Neuronal stem cell (in vitro differentiated cells): ENCODE data around the gene FSIP1. TPM values are rescaled to one million over a fixed set of nuclear protein-coding genes. Genes with fewer than 3 reads are reported as not detected.

ENCODE experiments used
- DNase-seq: peaks from one replicate; pipeline ENCODE4 v3.0.0-alpha.2; 2013; ENCODE audit warnings: low spot score
- H2AFZ ChIP-seq: one replicate; pipeline ENCODE4 v1.6.1; 2013; ENCODE audit warnings: mild to moderate bottlenecking, low read length, inconsistent platforms
- H2AK5ac ChIP-seq: 2 replicates; pipeline ENCODE4 v1.6.1; 2013; ENCODE audit warnings: low read depth, mild to moderate bottlenecking, inconsistent platforms, low read length, moderate library complexity, mixed read lengths
- H2BK120ac ChIP-seq: 2 replicates; pipeline ENCODE4 v1.6.1; 2013; ENCODE audit warnings: low read depth, mild to moderate bottlenecking, inconsistent platforms, low read length, moderate library complexity, mixed read lengths
- H2BK12ac ChIP-seq: one replicate; pipeline ENCODE4 v1.6.1; 2013; ENCODE audit warnings: low read length, inconsistent platforms
- H2BK15ac ChIP-seq: 2 replicates; pipeline ENCODE4 v1.6.1; 2013; ENCODE audit warnings: mild to moderate bottlenecking, low read length, inconsistent platforms, mixed read lengths
- H2BK5ac ChIP-seq: one replicate; pipeline ENCODE4 v1.6.1; 2013; ENCODE audit warnings: inconsistent platforms, mild to moderate bottlenecking, low read length, moderate library complexity
- H3K14ac ChIP-seq: one replicate; pipeline ENCODE4 v1.6.1; 2013; ENCODE audit warnings: low read length, inconsistent platforms
- H3K18ac ChIP-seq: 2 replicates; pipeline ENCODE4 v1.6.1; 2013; ENCODE audit warnings: low read length, inconsistent platforms
- H3K23ac ChIP-seq: 2 replicates; pipeline ENCODE4 v1.6.1; 2013; ENCODE audit warnings: low read depth, mild to moderate bottlenecking, mixed read lengths, low read length, inconsistent platforms; ENCODE audit not compliant: poor library complexity
- H3K27ac ChIP-seq: replicated peaks from 3 replicates; pipeline ENCODE4 v1.5.1; 2013; ENCODE audit warnings: low read length, inconsistent platforms
- H3K27me3 ChIP-seq, 3 experiments: 2 replicates each; pipeline ENCODE4 v1.6.1; 2013; ENCODE audit warnings: low read length in 3 of 3, mild to moderate bottlenecking in 2 of 3, inconsistent platforms in 1 of 3, low read depth in 1 of 3, mixed read lengths in 1 of 3, moderate library complexity in 1 of 3; ENCODE audit not compliant: control insufficient read depth in 3 of 3, insufficient read depth in 3 of 3
- H3K36me3 ChIP-seq, 2 donors: replicated peaks in 1 of 2; 2 replicates each; pipeline ENCODE4 v1.6.1; 2013; ENCODE audit warnings: low read length in 2 of 2; ENCODE audit not compliant: control insufficient read depth in 2 of 2, insufficient read depth in 2 of 2
- H3K4ac ChIP-seq: 2 replicates; pipeline ENCODE4 v1.6.1; 2013; ENCODE audit warnings: inconsistent platforms, mild to moderate bottlenecking, low read length, moderate library complexity
- H3K4me1 ChIP-seq, 2 donors: 1 replicate in 1 of 2; 2 replicates in 1 of 2; pipeline ENCODE4 v1.6.1; 2013; ENCODE audit warnings: low read length in 2 of 2, low read depth in 1 of 2; ENCODE audit not compliant: control insufficient read depth in 2 of 2, insufficient read depth in 1 of 2
- H3K4me2 ChIP-seq: one replicate; pipeline ENCODE4 v1.6.1; 2013; ENCODE audit warnings: mild to moderate bottlenecking, low read length, inconsistent platforms; ENCODE audit not compliant: insufficient read depth, poor library complexity, severe bottlenecking
- H3K4me3 ChIP-seq, 2 donors: 2 replicates each; pipeline ENCODE4 v1.5.1; 2013; ENCODE audit warnings: low read length in 2 of 2, mild to moderate bottlenecking in 2 of 2, inconsistent platforms in 1 of 2, moderate library complexity in 1 of 2
- H3K79me1 ChIP-seq: one replicate; pipeline ENCODE4 v1.6.1; 2013; ENCODE audit warnings: low read depth, mild to moderate bottlenecking, inconsistent platforms, low read length, moderate library complexity
- H3K9ac ChIP-seq: one replicate; pipeline ENCODE4 v1.6.1; 2013; ENCODE audit warnings: mild to moderate bottlenecking, low read depth, low read length, inconsistent platforms; ENCODE audit not compliant: poor library complexity
- H3K9me3 ChIP-seq, 2 donors: replicated peaks in 1 of 2; 2 replicates each; pipeline versions ENCODE3 to v1.6.1; 2013; ENCODE audit warnings: low read length in 2 of 2, mild to moderate bottlenecking in 2 of 2, inconsistent platforms in 1 of 2, low read depth in 1 of 2, mixed read lengths in 1 of 2, moderate library complexity in 1 of 2; ENCODE audit not compliant: control insufficient read depth in 2 of 2, insufficient read depth in 1 of 2
- H4K8ac ChIP-seq: one replicate; pipeline ENCODE4 v1.6.1; 2013; ENCODE audit warnings: low read depth, mild to moderate bottlenecking, inconsistent platforms, low read length, moderate library complexity
- H4K91ac ChIP-seq: one replicate; pipeline ENCODE4 v1.6.1; 2013; ENCODE audit warnings: low read length, low read depth, mild to moderate bottlenecking, inconsistent platforms; ENCODE audit not compliant: poor library complexity
- WGBS, 2 donors: extraction: QIAGEN DNeasy Blood & Tissue Kit; methylation state at CpG; one replicate each; pipeline ENCODE4 v1.1.7; 2013; ENCODE audit warnings: missing lambda C conversion rate in 2 of 2, mixed read lengths in 1 of 2; ENCODE audit not compliant: insufficient read length in 2 of 2, insufficient replicate concordance in 1 of 2; ENCODE audit errors: extremely low coverage in 2 of 2; 5-methylcytosine and 5-hydroxymethylcytosine counted together
- polyA plus RNA-seq, 2 experiments: library from polyadenylated mRNA; stranded (reverse); fragments of 200-250 nt; gene quantifications; one replicate each; pipeline ENCODE4 v1.2.3, GENCODE V29; 2013

FSIP1 gene
- polyA plus RNA-seq (2013, experiment 1 of 2): 1.3 TPM
- polyA plus RNA-seq (2013, experiment 2 of 2): 1.1 TPM

- no peak within 1 kb of the TSS for H2BK15ac ChIP-seq
- H2BK12ac ChIP-seq: no peak within 1 kb of the TSS
- peak within 1 kb of the TSS; percentile 90 for H3K27ac ChIP-seq
- peak within 1 kb of the TSS; percentile 96 for H3K18ac ChIP-seq
- H3K4me1 ChIP-seq: peaks cover 6 to 24% of the 10 kb centered on the region in 2 donors
- H2AK5ac ChIP-seq: no peak within 1 kb of the TSS
- DNase-seq: peak; percentile 95
- H2BK120ac ChIP-seq: no peak within 1 kb of the TSS
- H3K9me3 ChIP-seq: peaks cover 0 to 7% of the 10 kb centered on the region in 2 donors
- peaks cover 0 to 8% of the 10 kb centered on the region in 2 donors for H3K36me3 ChIP-seq
- H2BK5ac ChIP-seq: no peak within 1 kb of the TSS
- H3K4ac ChIP-seq: no peak within 1 kb of the TSS
- peak within 1 kb of the TSS; percentile 22 for H3K23ac ChIP-seq
- H2AFZ ChIP-seq: peak within 1 kb of the TSS; percentile 98
- no peak within 1 kb of the TSS for H3K14ac ChIP-seq
- no peaks in the 10 kb centered on the region for H3K79me1 ChIP-seq
- no peak within 1 kb of the TSS for H4K91ac ChIP-seq
- H3K4me2 ChIP-seq: peak within 1 kb of the TSS; percentile 72
- peak within 1 kb of the TSS; percentile 82 for H3K9ac ChIP-seq
- no CpG with 5 or more reads among the region's 64 CpGs for WGBS, 2 donors
- H3K27me3 ChIP-seq: no peaks in the 10 kb centered on the region
- no peak within 1 kb of the TSS for H4K8ac ChIP-seq
- H3K4me3 ChIP-seq: peak within 1 kb of the TSS; percentile 67 to 90
Measured at GRCh38 chr15:39782441-39783138, at the start of gene FSIP1. FSIP1 (minus strand) TSS chr15:39782841; CDS start chr15:39776524, 6,317 bp downstream.

- no peak overlapping the region for H2AFZ ChIP-seq
- no peak overlapping the region for H4K91ac ChIP-seq
- no CpG with 5 or more reads among the region's 1 CpG for WGBS, 2 donors
- no peak overlapping the region for H3K23ac ChIP-seq
- no peaks in the 10 kb centered on the region for H3K36me3 ChIP-seq
- no peak overlapping the region for H3K4me3 ChIP-seq
- no peak overlapping the region for H3K4me2 ChIP-seq
- H2BK12ac ChIP-seq: no peak overlapping the region
- no peaks in the 10 kb centered on the region for H3K9me3 ChIP-seq
- no peak overlapping the region for H3K18ac ChIP-seq
- H3K9ac ChIP-seq: no peak overlapping the region
- H3K4ac ChIP-seq: no peak overlapping the region
- no peak overlapping the region for H3K14ac ChIP-seq
- H3K4me1 ChIP-seq: peaks cover 0 to 9% of the 10 kb centered on the region in 2 donors
- no peak overlapping the region for H2BK15ac ChIP-seq
- DNase-seq: no peak
- peaks cover 1% of the 10 kb centered on the region for H3K79me1 ChIP-seq
- no peak overlapping the region for H3K27ac ChIP-seq
- no peak overlapping the region for H2AK5ac ChIP-seq
- no peak overlapping the region for H4K8ac ChIP-seq
- H2BK120ac ChIP-seq: no peak overlapping the region
- H3K27me3 ChIP-seq: peaks cover 0 to 10% (median 0%) of the 10 kb centered on the region in 3 experiments
- H2BK5ac ChIP-seq: no peak overlapping the region
Measured at GRCh38 chr15:39830166-39830565, 47.5 kb upstream of the FSIP1 start.

GRCh38 chr15:39828374-39828931 is 45.8 kb upstream of the FSIP1 start:
- H2BK12ac ChIP-seq: no peak overlapping the region
- no peak for DNase-seq
- H3K4me1 ChIP-seq: peaks cover 0 to 9% of the 10 kb centered on the region in 2 donors
- H3K27ac ChIP-seq: no peak overlapping the region
- H3K4ac ChIP-seq: no peak overlapping the region
- H3K27me3 ChIP-seq: peaks cover 0 to 10% (median 0%) of the 10 kb centered on the region in 3 experiments
- H3K14ac ChIP-seq: no peak overlapping the region
- H2AK5ac ChIP-seq: no peak overlapping the region
- H2AFZ ChIP-seq: no peak overlapping the region
- H3K36me3 ChIP-seq: no peaks in the 10 kb centered on the region
- no peak overlapping the region for H2BK15ac ChIP-seq
- H3K9me3 ChIP-seq: peaks cover 0 to under 1% of the 10 kb centered on the region in 2 donors
- H4K91ac ChIP-seq: no peak overlapping the region
- no CpG with 5 or more reads among the region's 6 CpGs for WGBS, 2 donors
- no peak overlapping the region for H2BK120ac ChIP-seq
- H3K4me2 ChIP-seq: no peak overlapping the region
- H4K8ac ChIP-seq: no peak overlapping the region
- no peak overlapping the region for H3K23ac ChIP-seq
- peaks cover 1% of the 10 kb centered on the region for H3K79me1 ChIP-seq
- H3K4me3 ChIP-seq: no peak overlapping the region
- H2BK5ac ChIP-seq: no peak overlapping the region
- H3K9ac ChIP-seq: no peak overlapping the region
- H3K18ac ChIP-seq: no peak overlapping the region

- Histone ChIP-seq H3K79me1 (peaks cover 1% of the 10 kb centered on the region), H3K4me3 (no peak overlapping the region), H3K36me3 (no peaks in the 10 kb centered on the region), H2AK5ac (no peak overlapping the region), H2BK12ac (no peak overlapping the region), H2BK5ac (no peak overlapping the region), H3K27me3 (peaks cover 0 to 8% (median 0%) of the 10 kb centered on the region in 3 experiments), H3K9me3 (peaks cover 0 to 2% of the 10 kb centered on the region in 2 donors), H3K4me2 (no peak overlapping the region), H4K91ac (no peak overlapping the region), H3K14ac (no peak overlapping the region), H3K4ac (no peak overlapping the region), H2AFZ (no peak overlapping the region), H3K9ac (no peak overlapping the region), H2BK120ac (no peak overlapping the region), H3K4me1 (peaks cover 0 to 9% of the 10 kb centered on the region in 2 donors), H2BK15ac (no peak overlapping the region), H4K8ac (no peak overlapping the region), H3K23ac (no peak overlapping the region), H3K27ac (no peak overlapping the region), H3K18ac (no peak overlapping the region)
- DNase-seq: no peak
- WGBS, 2 donors: no CpG with 5 or more reads among the region's 2 CpGs
Measured at GRCh38 chr15:39826975-39827374, 44.3 kb upstream of the FSIP1 start.
